GM18519 (cell line): ENCODE measurements around the gene RORB.

ENCODE experiments used
- ATAC-seq: cut with Tn5 transposase; IDR thresholded peaks from one replicate; pipeline ENCODE4 v1.9.1; 2021; ENCODE audit warnings: mild to moderate bottlenecking, moderate library complexity; ENCODE audit not compliant: unreplicated experiment, low FRiP score

Gene RORB

GRCh38 chr9:74691058-74691457, 193.9 kb downstream of the RORB start:
- no peak for ATAC-seq

DNA sequence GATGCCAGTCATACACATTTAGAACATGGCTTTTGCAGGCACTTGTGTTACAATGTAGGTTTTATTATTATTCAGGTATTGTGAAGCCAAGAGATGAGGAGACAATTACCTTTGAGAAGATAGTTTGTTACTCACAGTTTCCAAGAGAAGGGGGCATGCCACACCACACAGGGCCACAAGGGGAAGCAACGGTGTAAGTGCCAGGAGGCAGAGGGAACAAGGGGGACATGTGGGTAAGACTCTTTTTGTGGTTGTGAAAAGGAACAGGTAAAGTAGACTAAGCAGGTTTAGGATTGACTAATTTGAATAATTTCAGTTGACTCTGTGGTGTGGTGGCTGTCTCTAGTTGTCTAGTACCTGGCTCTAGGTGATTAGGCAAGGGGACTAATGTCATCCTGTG, 199.4 kb downstream of the RORB start:
- no peak for ATAC-seq

DNA sequence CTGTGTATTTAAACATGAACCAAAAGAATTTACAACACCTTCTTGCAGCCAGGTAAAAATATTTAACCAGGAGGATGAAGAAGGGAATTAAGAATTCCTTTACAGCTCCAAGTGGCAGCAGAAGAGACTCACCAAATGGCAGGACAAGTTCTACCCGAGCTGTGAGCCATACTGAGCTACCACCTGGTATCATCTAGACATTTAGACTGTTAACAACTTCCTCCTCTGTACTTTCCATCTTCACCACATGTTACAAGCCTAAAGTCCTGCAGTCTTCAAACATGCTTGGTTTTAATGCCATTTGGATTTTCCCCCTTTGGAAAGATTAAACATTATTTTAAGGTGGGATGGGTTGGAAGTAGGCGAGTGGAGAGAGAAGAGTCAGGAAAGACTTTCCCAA, 200.4 kb downstream of the RORB start:
- no peak for ATAC-seq

DNA sequence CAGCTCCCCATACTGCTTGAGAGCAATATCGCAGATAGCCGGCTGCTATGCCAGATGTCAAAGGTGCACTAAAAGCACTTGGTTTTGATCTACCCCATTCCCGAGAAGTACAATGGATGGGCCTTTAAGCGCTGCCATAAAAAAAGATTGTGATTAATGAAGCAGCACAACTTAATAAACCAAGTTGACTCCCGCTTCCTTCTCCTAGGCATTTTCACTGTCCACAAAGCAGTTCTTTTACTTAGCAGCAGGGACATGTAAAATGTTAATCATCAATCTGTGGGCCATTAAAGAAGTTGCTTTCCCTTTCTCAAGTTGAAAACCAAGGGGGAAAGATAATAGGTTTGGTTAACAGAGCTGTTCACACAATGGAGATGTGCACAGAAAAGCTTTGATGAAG, 214.2 kb downstream of the RORB start:
- ATAC-seq: no peak

GRCh38 chr9:74718709-74719108, 221.6 kb downstream of the RORB start:
- no peak for ATAC-seq

DNA sequence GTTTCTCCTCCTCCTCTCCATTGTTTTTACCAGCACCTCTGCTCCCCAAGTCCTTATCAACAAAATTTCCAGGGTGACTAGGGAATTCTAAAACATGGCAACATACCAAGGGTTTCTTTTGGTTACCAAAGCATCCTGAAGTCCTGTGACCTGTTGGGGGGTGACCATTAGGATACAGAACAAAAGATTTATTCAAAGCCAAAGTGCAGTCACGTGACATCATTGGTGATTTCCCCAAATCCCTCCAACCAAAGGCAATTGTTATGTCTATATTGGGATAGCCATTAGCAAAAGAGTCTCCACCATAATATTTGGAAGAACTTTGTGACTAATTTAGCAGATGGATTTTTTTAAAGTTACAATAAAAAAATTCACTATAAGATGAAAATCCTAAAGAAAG, 222.2 kb downstream of the RORB start:
- no peak for ATAC-seq

DNA sequence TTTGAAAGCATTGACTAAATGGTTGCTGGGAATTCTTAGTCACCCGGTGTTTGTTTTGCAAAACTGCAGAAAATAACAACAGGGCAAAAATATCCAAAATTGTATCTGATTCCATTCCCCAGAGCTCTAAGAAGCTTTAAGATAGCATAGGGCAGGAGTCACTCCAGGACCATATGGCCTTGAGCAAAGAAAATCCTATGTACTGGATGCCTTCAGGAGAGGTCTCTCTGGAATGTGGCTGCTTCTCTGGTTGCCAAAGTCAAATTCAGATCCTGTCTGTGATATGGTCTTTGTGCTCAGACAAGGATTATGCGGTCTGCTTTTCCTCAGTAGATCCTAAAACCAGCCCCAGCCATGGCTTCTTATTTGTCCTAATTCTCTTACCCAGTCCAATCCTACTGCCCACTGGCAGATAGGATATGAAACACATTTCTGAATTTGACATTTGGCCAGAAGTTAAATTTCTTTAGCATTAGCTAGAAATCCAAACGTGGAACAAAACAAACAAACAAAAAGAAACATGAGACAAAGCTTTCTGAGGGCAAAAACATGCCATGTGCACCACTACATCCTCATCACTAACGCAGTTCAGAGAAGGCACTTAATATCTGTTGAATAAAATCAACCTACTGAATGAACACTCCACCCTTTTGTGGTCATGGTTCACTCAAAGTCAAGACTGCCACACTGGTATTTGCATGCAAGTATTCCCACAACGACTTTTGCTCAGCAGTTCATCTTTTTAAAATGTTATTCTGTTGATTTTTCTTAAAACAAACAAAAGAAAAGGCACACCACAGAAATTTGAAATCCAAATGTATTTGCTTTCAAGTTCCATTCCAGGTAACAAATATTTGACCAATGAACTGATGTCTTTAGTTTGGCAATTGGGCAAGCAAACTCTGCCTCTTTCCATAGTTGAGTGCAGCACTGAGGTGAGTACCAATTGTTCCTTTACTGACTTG, 224.8 kb downstream of the RORB start:
- no peak for ATAC-seq

- no peak for ATAC-seq
These were observed 227.2 kb downstream of the RORB start for GRCh38 chr9:74724317-74724716.

DNA sequence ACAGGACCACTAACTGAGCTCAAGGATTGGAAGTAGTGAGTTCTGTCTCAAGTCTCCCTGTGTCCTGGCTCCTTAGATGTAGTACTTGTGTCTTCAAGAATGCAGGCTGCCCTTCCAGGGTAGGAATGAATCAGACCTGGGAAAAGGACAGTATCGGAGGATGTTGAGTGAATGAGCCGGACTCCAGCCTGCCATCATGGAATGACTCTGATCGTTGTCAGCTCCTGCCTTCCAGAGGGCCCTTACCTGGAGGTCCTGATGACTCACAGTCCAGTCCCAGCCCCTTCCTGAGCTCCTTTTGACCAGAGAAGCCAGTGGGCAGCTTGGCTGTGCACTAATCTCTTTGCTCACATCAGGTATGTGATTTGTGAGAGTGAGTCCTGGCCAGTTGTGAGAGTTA, 229.4 kb downstream of the RORB start:
- ATAC-seq: no peak

- ATAC-seq: no peak
These were observed 231.0 kb downstream of the RORB start for GRCh38 chr9:74728176-74728575.

DNA sequence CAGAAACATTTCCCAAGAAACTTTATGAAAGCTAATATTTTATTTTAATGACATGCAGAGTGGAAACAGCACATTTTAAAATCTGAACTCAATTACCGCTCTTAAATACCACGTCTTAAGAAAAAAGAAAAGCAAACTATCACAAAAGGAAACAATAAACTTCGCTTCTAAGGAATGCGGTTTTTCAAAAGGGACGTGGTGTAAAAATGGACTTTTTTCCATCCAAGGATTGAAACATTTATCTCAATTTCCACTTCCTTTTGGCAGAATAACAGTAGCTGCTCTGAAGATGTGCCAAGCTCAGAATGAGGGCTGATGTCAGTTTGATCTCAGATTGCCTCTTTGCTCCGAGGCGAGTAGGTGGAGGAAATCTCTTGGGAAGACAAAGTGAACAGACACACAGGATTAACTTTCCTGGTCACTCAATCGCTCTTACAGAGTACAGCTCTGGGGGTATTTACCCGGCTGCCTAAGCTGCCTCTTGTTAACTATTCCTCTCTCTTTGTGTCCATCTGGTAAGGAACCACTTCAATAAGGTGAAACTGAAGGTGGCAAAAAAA, 232.1 kb downstream of the RORB start:
- no peak for ATAC-seq

DNA sequence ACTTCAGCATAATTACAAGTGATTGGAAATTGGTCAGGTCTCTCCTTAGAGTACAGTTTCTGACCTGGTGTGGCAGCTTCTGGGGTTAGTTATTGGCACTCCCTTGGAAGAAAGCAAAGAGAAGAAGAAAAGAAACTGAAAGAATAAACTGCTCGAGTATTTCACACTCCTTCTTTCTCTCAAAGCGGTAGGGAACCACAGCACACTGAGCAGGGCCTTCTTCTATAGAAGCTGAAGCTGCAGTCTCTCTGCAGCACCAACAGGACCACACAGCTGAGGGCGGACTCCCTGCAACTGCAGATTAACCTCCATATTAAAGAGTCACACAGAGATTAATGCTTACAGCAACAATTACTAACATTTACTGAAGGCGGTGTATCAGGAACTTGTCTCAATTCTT, 238.6 kb downstream of the RORB start:
- ATAC-seq: no peak

- ATAC-seq: no peak
These were observed 239.5 kb downstream of the RORB start for GRCh38 chr9:74736646-74737045.

- ATAC-seq: no peak
These were observed 245.2 kb downstream of the RORB start for GRCh38 chr9:74742191-74742790.
